ENCODE results near the gene ORC2. TPM values are rescaled to one million over a fixed set of nuclear protein-coding genes. Genes with fewer than 3 reads are reported as not detected.

Gene ORC2
- total RNA-seq, 1 donor from 2014 or later = 28.2 TPM

DNA sequence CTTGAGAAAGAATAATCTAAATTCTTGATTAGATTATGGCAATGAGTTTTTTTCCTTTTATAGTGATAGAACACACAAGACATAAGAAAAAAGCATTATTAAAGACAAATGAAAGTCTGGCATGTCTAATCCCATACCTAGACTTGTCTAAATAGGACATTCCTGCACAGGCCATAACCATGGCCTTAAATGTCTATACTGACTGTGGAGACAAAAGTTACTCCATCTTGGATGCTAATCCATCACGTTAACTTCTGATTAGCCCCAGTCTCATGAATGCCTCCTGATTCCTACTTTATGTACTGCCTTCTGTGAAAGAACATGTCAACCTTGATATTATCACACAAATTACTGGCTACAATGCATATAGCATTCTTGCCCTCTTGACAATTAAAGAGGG lies 23.6 kb downstream of the ORC2 start:
- Mint-ChIP-seq H3K4me3 (ENCODE audit: unreplicated experiment) (no peak overlapping the region), H3K9me3 (ENCODE audit: unreplicated experiment) (no peaks in the 10 kb centered on the region), H3K27ac (ENCODE audit: unreplicated experiment) (no peak overlapping the region), H3K36me3 (ENCODE audit: unreplicated experiment) (no peaks in the 10 kb centered on the region), H3K4me1 (ENCODE audit: low read depth, unreplicated experiment) (no peaks in the 10 kb centered on the region), H3K27me3 (ENCODE audit: unreplicated experiment) (no peaks in the 10 kb centered on the region)
- TF ChIP-seq, protein P1, sequence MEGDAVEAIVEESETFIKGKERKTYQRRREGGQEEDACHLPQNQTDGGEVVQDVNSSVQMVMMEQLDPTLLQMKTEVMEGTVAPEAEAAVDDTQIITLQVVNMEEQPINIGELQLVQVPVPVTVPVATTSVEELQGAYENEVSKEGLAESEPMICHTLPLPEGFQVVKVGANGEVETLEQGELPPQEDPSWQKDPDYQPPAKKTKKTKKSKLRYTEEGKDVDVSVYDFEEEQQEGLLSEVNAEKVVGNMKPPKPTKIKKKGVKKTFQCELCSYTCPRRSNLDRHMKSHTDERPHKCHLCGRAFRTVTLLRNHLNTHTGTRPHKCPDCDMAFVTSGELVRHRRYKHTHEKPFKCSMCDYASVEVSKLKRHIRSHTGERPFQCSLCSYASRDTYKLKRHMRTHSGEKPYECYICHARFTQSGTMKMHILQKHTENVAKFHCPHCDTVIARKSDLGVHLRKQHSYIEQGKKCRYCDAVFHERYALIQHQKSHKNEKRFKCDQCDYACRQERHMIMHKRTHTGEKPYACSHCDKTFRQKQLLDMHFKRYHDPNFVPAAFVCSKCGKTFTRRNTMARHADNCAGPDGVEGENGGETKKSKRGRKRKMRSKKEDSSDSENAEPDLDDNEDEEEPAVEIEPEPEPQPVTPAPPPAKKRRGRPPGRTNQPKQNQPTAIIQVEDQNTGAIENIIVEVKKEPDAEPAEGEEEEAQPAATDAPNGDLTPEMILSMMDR (IDR thresholded peaks at IDR 0.05; ENCODE audit: partially characterized antibody, unreplicated experiment) = no peak
- DNase-seq = no peak

DNA sequence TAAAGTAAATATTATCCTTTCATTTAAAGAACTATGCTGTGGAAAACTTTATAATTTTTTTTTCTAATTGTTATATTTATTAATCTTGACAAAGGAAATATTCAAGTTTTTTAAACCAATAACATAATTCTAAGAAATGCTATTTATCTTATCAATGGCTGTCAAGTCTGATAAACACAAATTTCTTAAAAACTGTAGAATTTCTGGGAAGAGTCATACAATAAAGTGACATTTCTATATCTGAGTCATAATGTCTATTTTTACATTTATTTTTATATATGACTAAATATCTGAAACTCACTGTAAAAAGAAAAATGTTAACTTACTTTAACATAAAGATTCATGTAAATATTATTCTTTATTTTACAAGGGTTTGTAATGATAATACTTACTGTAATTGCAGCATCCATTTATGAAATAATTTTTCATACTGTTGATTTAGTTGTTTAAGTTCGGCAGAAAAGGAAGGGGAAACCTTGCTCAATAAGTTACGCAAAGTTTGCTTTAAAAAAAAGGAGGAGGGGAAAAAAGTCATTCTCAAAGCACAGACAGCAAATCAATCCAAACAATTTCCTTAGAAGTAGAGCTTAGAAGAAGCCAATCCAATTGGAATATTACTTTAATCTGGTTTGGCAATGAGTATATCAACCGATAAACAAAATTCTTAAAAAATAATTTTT lies 32.4 kb downstream of the ORC2 start:
- H3K27me3 Mint-ChIP-seq (ENCODE audit: unreplicated experiment) = peaks cover 1% of the 10 kb centered on the region
- H3K4me3 Mint-ChIP-seq (ENCODE audit: unreplicated experiment) = no peak overlapping the region
- no peak overlapping the region for H3K27ac Mint-ChIP-seq (ENCODE audit: unreplicated experiment)

DNA sequence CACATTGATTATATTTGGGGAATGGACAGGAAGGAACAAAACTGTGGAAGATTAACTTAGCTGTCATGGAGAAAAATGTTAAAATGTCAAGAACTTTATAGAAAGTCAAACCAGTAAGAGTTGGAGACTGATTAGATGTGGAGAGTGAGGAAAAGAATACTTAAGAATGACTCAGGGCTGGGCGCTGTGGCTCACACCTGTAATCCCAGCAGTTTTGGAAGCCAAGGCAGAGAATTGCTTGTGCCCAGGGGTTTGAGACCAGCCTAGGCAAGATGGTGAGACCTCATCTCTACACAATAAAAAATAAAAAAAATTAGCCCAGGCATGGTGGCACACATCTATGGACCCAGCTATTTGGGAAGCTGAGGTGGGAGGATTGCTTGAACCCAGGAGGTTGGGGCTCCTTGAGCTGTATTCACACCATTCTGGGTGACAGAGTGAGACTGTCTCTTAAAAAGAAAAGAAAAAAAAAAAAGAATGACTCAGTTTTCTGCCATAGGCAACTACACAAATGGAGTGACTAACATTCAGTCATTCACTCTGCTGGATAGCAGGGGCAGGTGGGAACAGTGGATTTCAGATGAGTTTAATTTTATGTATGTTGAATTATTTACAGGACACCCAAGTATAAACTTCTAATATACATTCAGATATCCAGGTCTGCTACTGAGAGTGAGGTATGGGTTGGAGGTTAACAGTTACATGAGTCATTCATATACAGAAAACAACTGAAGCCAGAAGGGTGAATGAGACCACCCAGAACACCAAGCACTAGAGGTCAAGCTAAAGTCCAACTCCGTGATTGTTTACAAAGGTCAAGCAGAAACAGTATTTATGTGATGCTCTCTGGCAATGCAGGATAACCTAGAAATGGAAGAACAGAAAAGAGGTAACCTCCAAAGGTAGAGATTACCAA lies 33.9 kb downstream of the ORC2 start:
- no peaks in the 10 kb centered on the region for H3K9me3 Mint-ChIP-seq (ENCODE audit: unreplicated experiment)
- DNase-seq = no peak
- H3K4me3 Mint-ChIP-seq (ENCODE audit: unreplicated experiment) = no peak overlapping the region
- TF ChIP-seq, protein P1 (IDR thresholded peaks at IDR 0.05; ENCODE audit: partially characterized antibody, unreplicated experiment) = no peak
- H3K36me3 Mint-ChIP-seq (ENCODE audit: unreplicated experiment) = no peaks in the 10 kb centered on the region
- no peaks in the 10 kb centered on the region for H3K4me1 Mint-ChIP-seq (ENCODE audit: low read depth, unreplicated experiment)
- peaks cover 1% of the 10 kb centered on the region for H3K27me3 Mint-ChIP-seq (ENCODE audit: unreplicated experiment)
- H3K27ac Mint-ChIP-seq (ENCODE audit: unreplicated experiment) = no peak overlapping the region

More for the DNA sequence above, 32.4 kb downstream of the ORC2 start:
- Mint-ChIP-seq H3K4me1 (ENCODE audit: low read depth, unreplicated experiment) (no peaks in the 10 kb centered on the region), H3K36me3 (ENCODE audit: unreplicated experiment) (no peaks in the 10 kb centered on the region), H3K9me3 (ENCODE audit: unreplicated experiment) (no peaks in the 10 kb centered on the region)
- TF ChIP-seq, protein P1 (IDR thresholded peaks at IDR 0.05; ENCODE audit: partially characterized antibody, unreplicated experiment) = no peak
- no peak for DNase-seq

DNA sequence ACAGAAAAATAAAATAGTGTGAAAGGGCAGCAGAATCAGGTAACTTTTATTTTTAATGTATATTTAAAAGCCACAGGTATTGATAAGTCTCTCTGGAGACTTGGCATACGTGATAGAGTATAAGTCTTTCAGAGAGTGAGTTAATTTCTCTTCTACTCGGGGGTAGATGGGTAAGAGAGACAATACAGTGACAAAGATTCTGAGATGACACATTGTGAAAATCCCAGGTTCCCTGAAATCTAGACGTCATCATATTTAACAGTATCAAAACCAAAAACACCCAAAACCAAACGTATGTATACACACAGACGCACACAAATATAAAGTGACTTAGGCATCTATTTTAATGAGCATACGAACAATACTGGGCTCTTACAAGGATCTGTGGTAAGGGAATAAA lies 41.0 kb downstream of the ORC2 start:
- Mint-ChIP-seq H3K4me1 (ENCODE audit: low read depth, unreplicated experiment) (no peaks in the 10 kb centered on the region), H3K27me3 (ENCODE audit: unreplicated experiment) (no peaks in the 10 kb centered on the region), H3K27ac (ENCODE audit: unreplicated experiment) (no peak overlapping the region), H3K36me3 (ENCODE audit: unreplicated experiment) (no peaks in the 10 kb centered on the region), H3K9me3 (ENCODE audit: unreplicated experiment) (peaks cover 1% of the 10 kb centered on the region), H3K4me3 (ENCODE audit: unreplicated experiment) (no peak overlapping the region)
- TF ChIP-seq, protein P1 (IDR thresholded peaks at IDR 0.05; ENCODE audit: partially characterized antibody, unreplicated experiment) = no peak
- DNase-seq = no peak

DNA sequence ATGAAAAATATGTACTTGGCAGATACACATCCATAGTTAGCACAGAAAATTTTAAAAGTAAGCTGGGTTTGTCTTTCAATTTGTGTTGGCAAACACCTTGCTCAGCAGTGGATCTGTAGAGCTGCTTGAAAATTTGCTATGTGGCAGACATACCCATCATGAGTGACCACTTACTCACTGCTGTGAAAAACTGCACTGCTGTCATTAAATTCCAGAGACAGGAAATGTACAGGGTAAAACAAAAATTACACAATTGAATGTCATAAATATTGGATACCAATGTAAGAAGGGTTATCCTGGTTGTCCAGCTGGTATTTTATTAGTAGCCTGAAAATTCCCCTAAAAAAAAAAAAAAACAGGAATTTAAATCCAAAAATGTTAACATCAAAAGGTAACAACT lies 49.8 kb downstream of the ORC2 start:
- H3K27me3 Mint-ChIP-seq (ENCODE audit: unreplicated experiment) = no peaks in the 10 kb centered on the region
- H3K36me3 Mint-ChIP-seq (ENCODE audit: unreplicated experiment) = no peaks in the 10 kb centered on the region
- TF ChIP-seq, protein P1 (IDR thresholded peaks at IDR 0.05; ENCODE audit: partially characterized antibody, unreplicated experiment) = no peak
- no peak overlapping the region for H3K4me3 Mint-ChIP-seq (ENCODE audit: unreplicated experiment)
- no peaks in the 10 kb centered on the region for H3K4me1 Mint-ChIP-seq (ENCODE audit: low read depth, unreplicated experiment)
- no peaks in the 10 kb centered on the region for H3K9me3 Mint-ChIP-seq (ENCODE audit: unreplicated experiment)
- no peak overlapping the region for H3K27ac Mint-ChIP-seq (ENCODE audit: unreplicated experiment)
- DNase-seq = no peak

Data from glutamatergic neuron (in vitro differentiated cells).